NT2/D1 (cell line): ENCODE measurements around the gene MTCP1.

Experiments
- DNase-seq: peaks from one replicate; pipeline ENCODE4 v3.0.0-alpha.2; 2011; ENCODE audit warnings: low read depth, low spot score
- H3K27me3 ChIP-seq: 2 replicates; pipeline ENCODE4 v1.6.0; 2011; ENCODE audit warnings: mild to moderate bottlenecking; ENCODE audit not compliant: insufficient read length, insufficient read depth
- H3K36me3 ChIP-seq: 2 replicates; pipeline ENCODE4 v1.6.1; 2011; ENCODE audit warnings: mild to moderate bottlenecking, low read length, mixed read lengths; ENCODE audit not compliant: insufficient read depth, insufficient read length
- H3K4me1 ChIP-seq: 2 replicates; pipeline ENCODE4 v1.5.1; 2011; ENCODE audit not compliant: insufficient read depth, insufficient read length
- H3K4me3 ChIP-seq: 2 replicates; pipeline ENCODE4 v1.5.1; 2011; ENCODE audit warnings: low read depth; ENCODE audit not compliant: insufficient read length
- H3K9ac ChIP-seq: 2 replicates; pipeline ENCODE4 v1.6.0; 2011; ENCODE audit warnings: low read depth; ENCODE audit not compliant: insufficient read length
- H3K9me3 ChIP-seq: 2 replicates; pipeline ENCODE4 v1.5.1; 2011; ENCODE audit warnings: mild to moderate bottlenecking, low read length; ENCODE audit not compliant: insufficient read depth
- SUZ12 ChIP-seq: IDR thresholded peaks from 2 replicates; pipeline ENCODE4 v1.6.1; 2011; ENCODE audit not compliant: insufficient read length, insufficient read depth; ENCODE audit errors: extremely low read depth
- YY1 ChIP-seq: IDR thresholded peaks from 2 replicates; pipeline ENCODE4 v1.6.1; 2011; ENCODE audit not compliant: insufficient read length, insufficient read depth
- ZNF274 ChIP-seq: IDR thresholded peaks from 2 replicates; pipeline ENCODE4 v1.6.1; 2011; ENCODE audit warnings: mild to moderate bottlenecking, low read depth, low read length

MTCP1 gene

DNA sequence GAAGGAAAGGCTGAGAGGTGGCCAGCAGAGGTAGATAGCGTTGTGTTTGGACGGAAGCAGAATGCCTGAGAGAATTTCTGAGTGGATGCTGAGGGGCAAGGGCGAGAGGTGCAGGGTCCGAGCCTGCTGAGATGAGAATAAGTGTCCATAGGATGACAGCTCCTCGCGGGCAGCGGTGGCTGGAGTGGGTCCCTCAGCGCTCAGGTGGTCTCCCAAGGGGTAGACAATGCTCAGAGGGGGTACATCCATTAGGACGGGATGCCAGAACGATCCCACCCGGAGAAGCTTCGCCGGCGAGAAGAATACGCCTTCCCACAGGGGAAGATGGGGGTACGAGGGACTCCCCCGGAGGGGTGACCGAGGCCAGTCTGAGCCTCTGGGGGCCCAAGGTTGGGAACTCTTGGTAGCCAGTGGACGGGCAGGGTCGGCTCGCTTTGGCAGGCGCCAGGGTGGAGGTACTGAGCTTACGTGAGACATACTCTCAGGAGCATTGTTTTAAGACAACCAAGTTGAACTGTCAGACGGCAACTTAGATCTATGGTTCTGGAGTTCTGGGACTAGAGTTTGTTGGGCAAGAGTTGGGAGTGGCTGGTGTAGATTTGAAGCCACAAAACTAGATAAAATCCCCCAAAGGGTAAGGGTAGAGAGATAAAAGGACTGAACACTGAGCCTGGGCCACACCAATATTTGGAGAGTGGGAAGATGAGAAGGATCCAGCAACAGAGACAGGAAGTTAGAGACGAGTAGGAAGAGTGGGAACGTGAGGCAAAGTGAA is 16.2 kb upstream of the MTCP1 start:
- TF ChIP-seq YY1 (no peak), SUZ12 (no peak), ZNF274 (no peak)
- no peak overlapping the region for H3K4me3 ChIP-seq
- H3K36me3 ChIP-seq, result peaks cover 19% of the 10 kb centered on the region
- no peaks in the 10 kb centered on the region for H3K9me3 ChIP-seq
- no peak overlapping the region for H3K9ac ChIP-seq
- no peak for DNase-seq
- H3K4me1 ChIP-seq, result no peaks in the 10 kb centered on the region
- H3K27me3 ChIP-seq, result no peaks in the 10 kb centered on the region

DNA sequence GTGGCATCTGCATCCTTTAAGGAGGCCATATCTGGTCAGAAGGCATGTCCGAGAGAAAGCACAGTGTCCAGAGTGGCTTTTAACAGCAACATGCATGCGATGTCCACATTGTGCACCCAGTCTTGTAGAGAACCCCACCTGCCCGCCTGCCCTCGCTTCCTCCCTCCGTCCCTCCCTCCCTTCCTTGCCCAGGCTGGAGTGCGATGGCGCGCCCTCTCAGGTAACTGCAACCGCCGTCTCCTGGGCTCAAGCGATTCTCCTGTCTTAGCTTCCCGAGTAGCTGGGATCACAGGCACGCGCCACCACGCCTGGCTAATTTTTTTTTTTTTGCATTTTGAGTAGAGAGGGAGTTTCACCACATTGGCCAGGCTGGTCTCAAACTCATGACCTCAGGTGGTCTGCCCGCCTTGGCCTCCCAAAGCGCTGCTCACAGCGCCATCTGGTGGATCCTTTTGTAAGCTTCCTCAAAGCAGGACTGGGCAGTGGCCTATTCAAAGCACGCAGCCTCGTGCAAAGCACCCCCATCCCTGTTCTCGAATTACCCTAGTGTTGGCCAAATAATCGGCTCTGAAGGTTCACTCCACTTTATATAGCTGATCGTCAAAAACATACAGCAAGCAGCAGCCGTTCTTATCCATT is 15.4 kb upstream of the MTCP1 start:
- H3K4me3 ChIP-seq, result no peak overlapping the region
- H3K27me3 ChIP-seq, result no peaks in the 10 kb centered on the region
- TF ChIP-seq YY1 (no peak), ZNF274 (no peak)
- peak; percentile 18 for DNase-seq
- H3K4me1 ChIP-seq, result no peaks in the 10 kb centered on the region
- H3K36me3 ChIP-seq, result peaks cover 19% of the 10 kb centered on the region
- no peaks in the 10 kb centered on the region for H3K9me3 ChIP-seq
- H3K9ac ChIP-seq, result no peak overlapping the region

DNA sequence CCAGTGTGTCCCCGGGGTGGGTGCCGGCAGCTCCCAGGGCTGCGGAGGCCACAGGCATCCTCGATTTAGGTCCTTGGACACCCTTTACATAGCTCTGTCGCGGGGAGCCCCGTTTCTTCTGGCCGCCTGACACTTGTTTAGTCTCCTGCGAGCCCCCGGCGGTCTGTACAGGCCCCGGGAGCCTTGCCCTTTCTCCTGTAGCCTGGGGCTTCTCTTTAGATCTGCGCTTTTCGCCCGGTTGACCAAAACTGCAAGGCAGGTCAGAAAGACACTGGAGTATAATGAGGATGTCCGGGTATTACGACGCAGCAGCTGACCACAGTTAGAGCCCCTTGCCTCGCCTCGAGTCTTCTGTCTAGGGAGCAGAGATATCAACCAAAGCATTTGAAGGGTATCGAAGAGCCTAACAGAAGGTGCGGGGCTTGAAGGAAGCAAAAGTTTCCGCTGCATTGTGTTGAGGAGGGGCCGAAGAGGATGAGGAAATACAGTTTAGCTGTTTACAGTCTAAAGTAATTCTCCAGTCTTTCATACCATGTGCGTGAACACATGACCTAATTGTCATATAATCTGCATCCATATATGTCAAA is 851 bp upstream of the MTCP1 start:
- TF ChIP-seq SUZ12, result no peak
- TF ChIP-seq YY1, result no peak
- TF ChIP-seq ZNF274, result no peak
- no peaks in the 10 kb centered on the region for H3K4me1 ChIP-seq

DNA sequence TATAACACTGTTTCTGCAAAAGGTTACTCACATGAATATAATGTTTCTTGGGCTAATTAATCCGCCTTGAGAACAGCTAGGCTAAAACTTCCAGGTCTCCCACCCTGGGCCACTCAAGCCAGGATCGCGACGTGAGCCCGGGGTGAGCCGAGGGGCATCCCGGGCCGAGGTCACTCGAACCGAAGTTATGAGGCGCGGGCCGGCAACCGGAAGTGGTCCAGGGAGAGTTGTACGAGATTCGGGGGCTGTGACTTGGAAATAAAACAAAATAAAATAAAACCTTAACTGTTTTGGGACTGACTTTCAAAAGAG is 317 bp downstream of the MTCP1 start:
- TF ChIP-seq ZNF274 (no peak), YY1 (no peak), SUZ12 (no peak)
- Histone ChIP-seq H3K36me3 (peaks cover 11% of the 10 kb centered on the region), H3K27me3 (no peaks in the 10 kb centered on the region), H3K9ac (peak overlapping the region; percentile 59), H3K4me1 (no peaks in the 10 kb centered on the region), H3K9me3 (no peaks in the 10 kb centered on the region), H3K4me3 (peak overlapping the region; percentile 39)
- DNase-seq, result no peak

More for the DNA sequence above, 851 bp upstream of the MTCP1 start:
- H3K9ac ChIP-seq, result peak overlapping the region; percentile 91
- no peaks in the 10 kb centered on the region for H3K9me3 ChIP-seq
- no peaks in the 10 kb centered on the region for H3K27me3 ChIP-seq
- DNase-seq, result no peak
- H3K4me3 ChIP-seq, result peak overlapping the region; percentile 73
- H3K36me3 ChIP-seq, result peaks cover 11% of the 10 kb centered on the region

DNA sequence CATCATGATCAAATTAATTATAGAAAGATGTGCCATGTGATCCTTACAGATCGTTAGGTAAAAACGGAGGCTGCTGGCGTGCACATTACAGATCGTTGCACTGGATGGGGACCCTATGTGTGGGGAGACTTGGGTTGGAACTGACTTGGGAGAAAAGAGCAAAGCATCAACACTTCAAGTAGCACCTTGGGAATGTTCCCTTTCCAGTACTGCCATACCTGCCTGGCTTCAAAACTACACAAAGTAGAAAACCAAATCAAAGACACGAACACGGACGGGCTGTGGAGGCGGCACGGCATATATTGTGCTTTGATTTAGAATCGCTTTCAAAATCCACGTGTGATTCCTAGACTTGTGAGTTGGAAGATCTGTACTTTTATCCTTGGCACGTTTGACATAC is 898 bp downstream of the MTCP1 start:
- Histone ChIP-seq H3K4me1 (no peaks in the 10 kb centered on the region), H3K9ac (peak overlapping the region; percentile 32), H3K4me3 (peak overlapping the region; percentile 39), H3K27me3 (no peaks in the 10 kb centered on the region), H3K9me3 (no peaks in the 10 kb centered on the region), H3K36me3 (peaks cover 11% of the 10 kb centered on the region)
- TF ChIP-seq ZNF274 (no peak), SUZ12 (no peak), YY1 (no peak)
- no peak for DNase-seq

DNA sequence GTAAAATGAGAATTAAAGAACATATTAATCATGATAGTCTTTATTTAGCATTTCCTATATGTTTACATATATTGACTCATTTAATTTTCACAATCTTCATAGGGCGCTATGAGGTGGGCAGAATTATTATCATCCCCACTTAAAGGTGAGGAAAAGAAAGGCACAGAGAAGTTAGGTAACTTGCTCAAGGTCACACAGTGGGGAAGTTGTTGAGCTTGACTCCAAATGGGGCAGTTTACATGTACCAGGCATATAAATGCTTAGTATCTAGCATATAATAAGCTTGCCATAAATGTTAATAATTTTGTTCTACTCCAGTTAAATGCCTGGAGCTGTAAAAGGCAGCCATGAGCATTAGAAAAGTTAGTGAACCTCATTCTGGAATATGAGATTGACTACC is 1.5 kb downstream of the MTCP1 start:
- TF ChIP-seq SUZ12, result no peak
- no peak for TF ChIP-seq YY1
- no peak for TF ChIP-seq ZNF274
- no peak overlapping the region for H3K4me3 ChIP-seq
- H3K9me3 ChIP-seq, result no peaks in the 10 kb centered on the region
- no peaks in the 10 kb centered on the region for H3K4me1 ChIP-seq
- H3K27me3 ChIP-seq, result no peaks in the 10 kb centered on the region
- H3K9ac ChIP-seq, result no peak overlapping the region
- peaks cover 11% of the 10 kb centered on the region for H3K36me3 ChIP-seq
- DNase-seq, result no peak

DNA sequence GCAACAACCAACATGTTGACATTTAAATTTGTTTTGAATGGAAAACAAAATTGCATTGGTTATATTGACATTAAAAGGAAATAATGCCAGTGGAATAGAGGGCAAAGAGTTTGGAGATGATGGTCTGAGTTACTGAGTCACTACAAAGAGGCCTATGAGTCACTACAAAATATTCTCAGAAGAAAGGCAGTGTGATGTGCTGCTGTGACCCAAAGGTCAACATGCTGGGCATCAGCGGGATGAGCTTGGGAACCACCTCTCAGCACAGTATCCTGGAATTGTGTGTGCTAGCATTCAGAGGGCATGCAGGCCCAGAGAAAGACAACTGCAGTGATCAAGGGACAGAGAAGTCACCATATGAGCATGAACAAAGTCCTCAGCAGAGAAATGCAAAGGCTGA is 2.8 kb downstream of the MTCP1 start:
- TF ChIP-seq SUZ12 (no peak), YY1 (no peak), ZNF274 (no peak)
- H3K9me3 ChIP-seq, result no peaks in the 10 kb centered on the region
- H3K9ac ChIP-seq, result no peak overlapping the region
- DNase-seq, result no peak
- H3K4me1 ChIP-seq, result no peaks in the 10 kb centered on the region
- peaks cover 5% of the 10 kb centered on the region for H3K36me3 ChIP-seq
- no peak overlapping the region for H3K4me3 ChIP-seq
- H3K27me3 ChIP-seq, result no peaks in the 10 kb centered on the region
